PC-9 (cell line): ENCODE data around the gene DAPK1.

ENCODE experiments used
- CTCF ChIP-seq: fragments of 200-600 bp; sonication (generic); conservative IDR thresholded peaks from 2 replicates; pipeline ENCODE4 v1.6.1; 2017; ENCODE audit warnings: mixed run types, antibody characterized with exemption, mild to moderate bottlenecking, moderate library complexity
- EZH2 ChIP-seq: fragments of 200-600 bp; sonication (generic); IDR thresholded peaks from 2 replicates; pipeline ENCODE4 v1.8.0; 2017; ENCODE audit warnings: antibody characterized with exemption, low read depth

GRCh38 chr9:87597710-87598443 lies 100.2 kb downstream of the DAPK1 start:
- no peak for TF ChIP-seq CTCF
- no peak for TF ChIP-seq EZH2
